HG03139 (cell line): Measurements from ENCODE around the gene DLG3.

ENCODE experiments used
- ATAC-seq: cut with Tn5 transposase; IDR thresholded peaks from one replicate; pipeline ENCODE4 v1.9.1; 2021; ENCODE audit not compliant: unreplicated experiment

Gene DLG3

GRCh38 chrX:70476166-70476933 lies 31.7 kb downstream of the DLG3 start:
- no peak for ATAC-seq

GRCh38 chrX:70476934-70477733 lies 32.5 kb downstream of the DLG3 start:
- ATAC-seq: no peak

GRCh38 chrX:70477734-70478075 lies 33.1 kb downstream of the DLG3 start:
- no peak for ATAC-seq

GRCh38 chrX:70478526-70479245 lies 34.1 kb downstream of the DLG3 start:
- no peak for ATAC-seq

GRCh38 chrX:70479247-70479921 lies 34.7 kb downstream of the DLG3 start:
- no peak for ATAC-seq

GRCh38 chrX:70479922-70480659 lies 35.5 kb downstream of the DLG3 start:
- no peak for ATAC-seq

GRCh38 chrX:70480660-70481018 lies 36.0 kb downstream of the DLG3 start:
- ATAC-seq: no peak

GRCh38 chrX:70481471-70482270 lies 37.0 kb downstream of the DLG3 start:
- ATAC-seq: no peak

GRCh38 chrX:70482300-70482699 lies 37.7 kb downstream of the DLG3 start:
- no peak for ATAC-seq

GRCh38 chrX:70485466-70485865 lies 40.8 kb downstream of the DLG3 start:
- no peak for ATAC-seq

- no peak for ATAC-seq
These were observed 44.2 kb downstream of the DLG3 start for GRCh38 chrX:70488856-70489255.

GRCh38 chrX:70494441-70494840 lies 49.8 kb downstream of the DLG3 start:
- ATAC-seq: no peak

- ATAC-seq: no peak
These were observed 51.9 kb downstream of the DLG3 start for GRCh38 chrX:70496491-70496890.

GRCh38 chrX:70497026-70497425 lies 52.4 kb downstream of the DLG3 start:
- ATAC-seq: no peak

GRCh38 chrX:70498129-70498528 lies 53.5 kb downstream of the DLG3 start:
- ATAC-seq: no peak

- ATAC-seq: no peak
These were observed 56.2 kb downstream of the DLG3 start for GRCh38 chrX:70500826-70501225.

GRCh38 chrX:70504772-70505450 lies 60.3 kb downstream of the DLG3 start:
- no peak for ATAC-seq

- ATAC-seq: no peak
These were observed 60.8 kb downstream of the DLG3 start for GRCh38 chrX:70505451-70505841.

- no peak for ATAC-seq
These were observed 63.8 kb downstream of the DLG3 start for GRCh38 chrX:70508296-70508911.
